Measurements from ENCODE around the gene DPM1.
A peak's percentile ranks its signal among the peaks of the same experiment; 100 is the strongest.

The DPM1 gene

GRCh38 chr20:51001430-51002265 is 43.3 kb upstream of the DPM1 start:
- DNase-seq (ENCODE audit: low read depth), result no peak
- H3K4me3 ChIP-seq (ENCODE audit: low read depth, low read length), result no peak overlapping the region
- TF ChIP-seq, protein P1, sequence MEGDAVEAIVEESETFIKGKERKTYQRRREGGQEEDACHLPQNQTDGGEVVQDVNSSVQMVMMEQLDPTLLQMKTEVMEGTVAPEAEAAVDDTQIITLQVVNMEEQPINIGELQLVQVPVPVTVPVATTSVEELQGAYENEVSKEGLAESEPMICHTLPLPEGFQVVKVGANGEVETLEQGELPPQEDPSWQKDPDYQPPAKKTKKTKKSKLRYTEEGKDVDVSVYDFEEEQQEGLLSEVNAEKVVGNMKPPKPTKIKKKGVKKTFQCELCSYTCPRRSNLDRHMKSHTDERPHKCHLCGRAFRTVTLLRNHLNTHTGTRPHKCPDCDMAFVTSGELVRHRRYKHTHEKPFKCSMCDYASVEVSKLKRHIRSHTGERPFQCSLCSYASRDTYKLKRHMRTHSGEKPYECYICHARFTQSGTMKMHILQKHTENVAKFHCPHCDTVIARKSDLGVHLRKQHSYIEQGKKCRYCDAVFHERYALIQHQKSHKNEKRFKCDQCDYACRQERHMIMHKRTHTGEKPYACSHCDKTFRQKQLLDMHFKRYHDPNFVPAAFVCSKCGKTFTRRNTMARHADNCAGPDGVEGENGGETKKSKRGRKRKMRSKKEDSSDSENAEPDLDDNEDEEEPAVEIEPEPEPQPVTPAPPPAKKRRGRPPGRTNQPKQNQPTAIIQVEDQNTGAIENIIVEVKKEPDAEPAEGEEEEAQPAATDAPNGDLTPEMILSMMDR (IDR thresholded peaks at IDR 0.05; ENCODE audit: low read depth, low read length, missing control alignments), result no peak

DNA sequence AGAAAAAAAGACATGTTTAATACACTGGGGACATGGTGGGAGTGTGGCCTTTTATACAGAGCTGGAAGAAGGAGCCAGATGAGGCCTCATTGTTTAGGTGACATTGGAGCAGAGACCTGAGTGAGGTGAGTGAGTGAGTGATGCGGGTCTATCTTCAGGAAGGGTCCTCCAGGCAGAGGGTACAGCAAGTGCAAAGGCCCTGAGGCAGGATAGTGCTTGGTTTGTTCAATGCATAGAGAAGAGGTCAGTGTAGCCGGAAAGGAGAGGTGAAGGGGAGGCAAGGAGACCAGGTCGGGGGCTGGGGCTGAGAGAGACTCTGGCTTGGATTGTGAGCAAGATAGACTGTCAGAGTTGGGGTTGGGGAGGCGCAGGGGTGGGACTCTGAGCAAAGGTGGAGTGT is 41.0 kb upstream of the DPM1 start:
- H3K4me3 ChIP-seq (ENCODE audit: low read depth, low read length), result no peak overlapping the region
- DNase-seq (ENCODE audit: low read depth), result no peak
- TF ChIP-seq, protein P1 (IDR thresholded peaks at IDR 0.05; ENCODE audit: low read depth, low read length, missing control alignments), result no peak

GRCh38 chr20:50996901-50997865 is 38.9 kb upstream of the DPM1 start:
- H3K4me3 ChIP-seq (ENCODE audit: low read depth, low read length), result no peak overlapping the region
- TF ChIP-seq, protein P1 (IDR thresholded peaks at IDR 0.05; ENCODE audit: low read depth, low read length, missing control alignments), result no peak
- DNase-seq (ENCODE audit: low read depth), result no peak

DNA sequence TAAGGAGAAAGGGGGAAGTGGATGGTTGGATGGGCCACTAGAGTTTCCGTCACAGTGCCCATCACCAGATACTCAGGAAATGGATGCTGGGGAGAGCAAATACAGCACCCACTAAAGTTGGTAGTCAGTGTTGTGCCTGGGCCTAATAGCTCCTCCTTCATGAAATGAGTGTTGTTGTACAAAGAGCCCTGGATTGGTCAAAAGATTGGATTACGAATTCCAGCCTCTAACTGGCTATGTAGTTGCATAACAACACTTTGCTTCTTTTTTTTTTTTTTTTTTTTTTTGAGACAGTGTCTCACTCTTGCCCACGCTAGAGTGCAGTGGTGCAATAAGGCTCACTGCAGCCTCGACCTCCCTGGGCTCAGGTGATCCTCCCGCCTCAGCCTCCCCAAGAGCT is 37.2 kb upstream of the DPM1 start:
- no peak overlapping the region for H3K4me3 ChIP-seq (ENCODE audit: low read depth, low read length)
- TF ChIP-seq, protein P1 (IDR thresholded peaks at IDR 0.05; ENCODE audit: low read depth, low read length, missing control alignments), result no peak
- DNase-seq (ENCODE audit: low read depth), result no peak

GRCh38 chr20:50993876-50994275 is 35.5 kb upstream of the DPM1 start:
- no peak for DNase-seq (ENCODE audit: low read depth)
- TF ChIP-seq, protein P1 (IDR thresholded peaks at IDR 0.05; ENCODE audit: low read depth, low read length, missing control alignments), result no peak
- no peak overlapping the region for H3K4me3 ChIP-seq (ENCODE audit: low read depth, low read length)

DNA sequence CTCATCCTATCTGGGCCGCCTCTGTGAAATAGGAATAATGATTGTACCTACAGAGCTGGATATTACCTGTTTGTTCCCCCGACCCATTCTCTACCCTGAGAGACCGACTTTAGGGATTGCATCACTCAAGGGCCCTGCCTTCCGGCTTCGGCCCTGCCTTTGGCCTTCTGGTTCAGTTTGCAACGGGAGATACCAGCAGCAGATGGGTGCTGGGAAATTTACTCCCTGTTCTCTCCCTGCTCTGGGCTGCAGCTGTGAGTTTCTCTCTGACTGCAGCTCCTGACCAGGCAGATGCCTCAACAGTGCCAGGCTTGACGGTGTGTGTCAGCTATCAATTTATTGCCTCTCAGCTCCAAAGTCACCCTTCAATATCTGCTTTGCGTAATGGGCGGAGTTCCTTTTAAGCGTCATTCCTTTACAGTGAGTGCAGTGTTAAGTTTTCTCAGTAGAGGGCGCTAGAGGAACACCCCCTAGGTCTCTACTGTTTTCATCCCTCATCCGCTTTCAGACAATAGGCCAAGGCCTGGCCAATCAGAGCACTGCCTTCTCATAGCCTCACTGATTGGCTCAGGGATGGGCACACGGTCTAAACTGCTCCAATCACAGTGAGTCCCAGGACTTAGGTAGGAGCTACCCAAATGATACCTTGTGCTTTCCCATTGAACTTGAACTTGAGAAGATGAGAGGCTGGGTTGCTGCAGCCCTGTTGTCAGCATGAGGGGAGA is 34.6 kb upstream of the DPM1 start:
- DNase-seq (ENCODE audit: low read depth), result peak; percentile 33
- H3K4me3 ChIP-seq (ENCODE audit: low read depth, low read length), result no peak overlapping the region
- TF ChIP-seq, protein P1 (IDR thresholded peaks at IDR 0.05; ENCODE audit: low read depth, low read length, missing control alignments), result peak; percentile 69
